Measurements from ENCODE around the gene CHD9. TPM values are rescaled to one million over a fixed set of nuclear protein-coding genes. Genes with fewer than 3 reads are reported as not detected.
"Not testable (repeated sequence)": the region's sequence is repeated elsewhere in the genome, so short reads cannot be mapped to it uniquely, and the experiment has no call there.

CHD9 gene
- polyA plus RNA-seq (2012; ENCODE audit: missing spikeins): 40.0 TPM

DNA sequence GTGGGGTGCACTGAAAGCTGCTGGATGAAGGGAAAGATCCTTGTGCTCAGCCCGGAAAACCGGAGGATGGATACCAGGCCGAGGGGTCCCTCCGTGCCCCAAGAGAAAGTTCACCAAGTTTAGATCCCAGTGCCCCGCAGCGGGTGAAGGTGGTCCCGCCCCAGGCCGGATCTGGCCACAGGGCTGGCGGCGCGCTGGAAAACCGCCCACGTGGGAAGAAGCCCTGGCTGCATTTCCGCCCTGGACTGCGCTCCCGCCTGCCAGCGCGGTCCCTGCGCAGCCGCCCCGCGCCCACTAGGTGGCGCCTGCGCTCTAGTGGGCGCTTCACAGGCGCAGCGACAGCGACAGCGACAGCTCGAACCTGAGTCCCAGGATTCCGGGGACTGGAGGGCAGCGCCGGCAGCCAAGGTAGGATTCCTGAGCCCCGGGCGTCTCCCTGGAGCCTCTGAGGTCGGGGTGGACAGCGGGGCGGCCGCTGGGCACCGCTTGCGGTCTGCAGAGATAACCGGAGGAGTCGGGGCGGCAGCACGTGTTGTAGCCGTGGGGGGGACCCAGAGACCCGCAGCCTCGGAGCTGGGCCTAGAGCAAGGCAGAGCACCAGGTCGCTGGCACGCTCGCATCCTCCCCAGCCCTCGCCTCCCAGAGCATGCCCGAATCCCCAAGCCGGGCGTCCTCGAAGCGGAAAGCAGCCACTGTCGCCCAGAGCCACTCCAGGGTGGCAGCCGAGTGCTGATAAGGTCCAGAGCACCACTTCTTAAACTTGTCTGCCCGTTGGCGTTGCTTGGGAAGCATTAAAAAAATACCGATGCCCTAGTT, at the start of gene CHD9:
Gene CHD9, plus strand, starts transcription at position 322 of the 816 bp plus-strand sequence. CDS start 101,099 bp downstream, outside the sequence.
- FAIRE-seq: peak; percentile 67
- DNase-seq (ENCODE audit: insufficient read length): peak; percentile 88
- TF ChIP-seq POLR2AphosphoS5 (IDR thresholded peaks at IDR 0.05; ENCODE audit: low read depth, low read length) (0 out of 2 replicates have a peak, but pooled peaks have one; percentile 39), POLR2A (IDR thresholded peaks at IDR 0.05; ENCODE audit: low read depth, low read length) (peak; percentile 53; the same call in 1 of the 2 replicates), TAF1 (IDR thresholded peaks at IDR 0.05; ENCODE audit: borderline replicate concordance, low read depth, low read length) (0 out of 2 replicates have a peak, but pooled peaks have one; percentile 9)

- no peak for FAIRE-seq
- TF ChIP-seq POLR2AphosphoS5 (IDR thresholded peaks at IDR 0.05; ENCODE audit: low read depth, low read length): no peak
- no peak for TF ChIP-seq TAF1 (IDR thresholded peaks at IDR 0.05; ENCODE audit: borderline replicate concordance, low read depth, low read length)
- no peak for TF ChIP-seq POLR2A (IDR thresholded peaks at IDR 0.05; ENCODE audit: low read depth, low read length)
- no peak for DNase-seq (ENCODE audit: insufficient read length)
Observed at GRCh38 chr16:53007095-53007494, 47.7 kb upstream of the CHD9 start.

GRCh38 chr16:53014287-53014686, 40.5 kb upstream of the CHD9 start:
- TF ChIP-seq POLR2AphosphoS5 (IDR thresholded peaks at IDR 0.05; ENCODE audit: low read depth, low read length) (no peak), POLR2A (IDR thresholded peaks at IDR 0.05; ENCODE audit: low read depth, low read length) (no peak), TAF1 (IDR thresholded peaks at IDR 0.05; ENCODE audit: borderline replicate concordance, low read depth, low read length) (no peak)
- DNase-seq (ENCODE audit: insufficient read length) (no peak), FAIRE-seq (no peak)

DNA sequence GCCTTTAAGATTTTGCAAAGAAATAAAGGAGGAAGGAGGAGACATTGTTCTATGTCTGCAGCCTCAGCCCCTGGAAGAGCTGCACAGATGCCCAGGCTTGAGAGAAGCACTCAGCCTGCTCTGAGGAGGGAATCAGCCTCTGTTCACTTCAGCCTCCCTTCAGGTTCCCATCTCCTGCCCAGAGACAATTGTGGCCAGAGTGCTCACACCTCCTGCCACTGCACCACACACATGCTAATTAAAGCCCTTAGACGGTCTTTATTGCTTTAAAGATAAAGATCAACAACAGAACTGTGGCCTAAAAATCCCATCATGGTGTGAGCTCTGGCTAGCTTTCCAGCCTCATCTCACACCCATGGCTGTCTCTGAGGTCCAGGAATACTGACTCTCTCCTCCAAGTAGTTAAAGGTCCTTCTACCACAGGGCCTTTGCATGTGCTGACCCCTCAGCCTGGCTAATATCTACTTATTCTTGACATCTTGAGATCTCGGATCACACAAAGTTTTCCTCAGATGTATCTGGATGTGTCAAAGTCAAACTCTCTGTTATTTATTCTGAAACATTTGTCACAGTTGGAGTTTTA, 35.9 kb upstream of the CHD9 start:
- FAIRE-seq: no peak

DNA sequence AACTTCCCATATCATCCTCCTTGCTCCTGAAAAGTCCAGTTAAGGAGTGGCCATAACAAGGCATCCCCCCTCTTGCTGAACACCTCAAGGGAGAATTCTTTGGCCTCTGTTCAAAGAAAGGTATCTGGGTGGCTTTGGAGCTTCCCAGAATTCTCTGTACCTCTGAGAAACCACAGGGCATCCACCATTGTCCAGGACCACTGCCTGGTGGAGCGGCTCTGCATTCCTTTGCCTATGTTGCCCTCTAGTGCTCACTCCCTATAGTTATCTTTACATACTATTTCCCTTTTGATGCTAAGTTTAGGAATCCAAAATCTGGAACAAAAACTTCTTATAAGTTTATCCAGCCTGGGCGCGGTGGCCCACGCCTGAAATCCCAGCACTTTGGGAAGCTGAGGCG, 32.4 kb upstream of the CHD9 start:
- TF ChIP-seq POLR2AphosphoS5 (IDR thresholded peaks at IDR 0.05; ENCODE audit: low read depth, low read length): no peak
- TF ChIP-seq POLR2A (IDR thresholded peaks at IDR 0.05; ENCODE audit: low read depth, low read length): no peak
- TF ChIP-seq TAF1 (IDR thresholded peaks at IDR 0.05; ENCODE audit: borderline replicate concordance, low read depth, low read length): no peak
- DNase-seq (ENCODE audit: insufficient read length) (no peak), FAIRE-seq (peak; percentile 68)

More for the DNA sequence above, 35.9 kb upstream of the CHD9 start:
- TF ChIP-seq TAF1 (IDR thresholded peaks at IDR 0.05; ENCODE audit: borderline replicate concordance, low read depth, low read length) (no peak), POLR2A (IDR thresholded peaks at IDR 0.05; ENCODE audit: low read depth, low read length) (no peak), POLR2AphosphoS5 (IDR thresholded peaks at IDR 0.05; ENCODE audit: low read depth, low read length) (no peak)
- DNase-seq (ENCODE audit: insufficient read length): no peak

DNA sequence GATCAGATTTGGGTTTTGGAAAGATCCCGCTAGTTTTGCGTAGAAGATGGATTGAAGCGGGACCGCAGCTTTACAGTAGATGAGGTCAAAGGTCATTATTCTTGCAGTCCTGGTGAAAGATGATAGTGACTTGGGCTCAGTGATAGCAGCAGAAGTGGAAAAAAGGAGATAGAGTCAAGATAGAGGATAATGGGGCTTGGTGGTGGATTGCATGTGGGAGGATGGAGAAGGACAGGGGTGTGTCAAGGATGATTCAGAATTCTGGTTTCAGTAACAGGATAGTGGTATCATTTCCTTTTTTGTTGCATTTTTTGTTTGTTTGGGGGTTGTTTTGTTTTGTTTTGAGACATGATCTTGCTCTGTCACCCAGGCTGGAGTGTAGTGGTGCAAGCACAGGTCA, 30.7 kb upstream of the CHD9 start:
- DNase-seq (ENCODE audit: insufficient read length): no peak
- no peak for FAIRE-seq
- TF ChIP-seq POLR2A (IDR thresholded peaks at IDR 0.05; ENCODE audit: low read depth, low read length) (no peak), POLR2AphosphoS5 (IDR thresholded peaks at IDR 0.05; ENCODE audit: low read depth, low read length) (no peak), TAF1 (IDR thresholded peaks at IDR 0.05; ENCODE audit: borderline replicate concordance, low read depth, low read length) (no peak)

GRCh38 chr16:53029971-53030370, 24.8 kb upstream of the CHD9 start:
- no peak for DNase-seq (ENCODE audit: insufficient read length)
- TF ChIP-seq POLR2A (IDR thresholded peaks at IDR 0.05; ENCODE audit: low read depth, low read length) (no peak), TAF1 (IDR thresholded peaks at IDR 0.05; ENCODE audit: borderline replicate concordance, low read depth, low read length) (no peak), POLR2AphosphoS5 (IDR thresholded peaks at IDR 0.05; ENCODE audit: low read depth, low read length) (no peak)
- no peak for FAIRE-seq

DNA sequence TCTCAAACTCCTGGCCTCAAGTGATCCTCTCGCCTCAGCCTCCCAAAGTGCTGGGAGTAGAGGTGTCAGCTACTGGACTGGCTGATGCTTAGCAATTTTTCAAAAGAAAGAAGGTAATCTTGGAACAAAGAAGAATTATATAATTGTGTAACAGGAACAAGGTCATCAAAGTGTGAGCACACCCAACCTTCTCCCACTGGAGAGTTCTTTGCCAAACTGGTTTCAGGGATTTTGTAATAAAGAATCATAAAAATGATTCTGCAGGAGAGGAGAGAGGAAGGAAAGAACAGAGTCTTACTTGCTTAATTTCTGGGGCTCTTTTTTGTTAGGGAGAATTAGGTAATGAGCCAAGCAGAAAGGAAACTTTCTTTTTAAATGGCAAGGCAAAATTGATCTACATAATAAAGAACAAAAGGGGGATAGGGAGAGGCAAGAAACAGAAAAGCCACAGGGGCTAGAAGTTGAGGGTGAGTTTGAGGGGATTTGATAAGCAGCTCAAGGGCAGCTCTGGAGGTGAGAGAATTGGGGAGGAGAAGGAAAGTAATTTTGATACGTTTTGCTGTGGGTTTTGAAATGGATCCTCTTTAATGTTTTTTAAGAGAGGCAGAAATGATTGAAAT, 23.4 kb upstream of the CHD9 start:
- FAIRE-seq (no peak), DNase-seq (ENCODE audit: insufficient read length) (no peak)
- no peak for TF ChIP-seq POLR2A (IDR thresholded peaks at IDR 0.05; ENCODE audit: low read depth, low read length)
- no peak for TF ChIP-seq POLR2AphosphoS5 (IDR thresholded peaks at IDR 0.05; ENCODE audit: low read depth, low read length)
- TF ChIP-seq TAF1 (IDR thresholded peaks at IDR 0.05; ENCODE audit: borderline replicate concordance, low read depth, low read length): no peak

DNA sequence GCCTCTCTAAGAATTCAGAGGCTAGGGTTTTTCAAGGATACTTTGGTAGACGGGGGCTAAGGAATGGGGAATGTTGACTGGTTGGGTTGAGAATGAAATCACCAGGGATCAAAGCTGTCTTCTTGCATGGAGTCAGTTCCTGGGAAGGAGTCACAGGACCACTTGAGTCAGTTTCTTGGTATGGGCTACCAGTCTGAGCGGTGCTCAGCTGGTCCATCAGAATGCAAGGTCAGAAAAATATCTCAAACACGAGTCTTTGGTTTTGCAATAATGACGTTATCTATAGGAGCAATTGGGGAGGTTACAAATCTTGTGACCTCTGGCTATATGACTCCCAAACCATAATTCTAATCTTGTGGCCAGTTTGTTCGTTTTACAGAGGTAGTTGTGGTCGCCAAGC, 20.5 kb upstream of the CHD9 start:
- DNase-seq (ENCODE audit: insufficient read length) (no peak), FAIRE-seq (no peak)
- no peak for TF ChIP-seq TAF1 (IDR thresholded peaks at IDR 0.05; ENCODE audit: borderline replicate concordance, low read depth, low read length)
- TF ChIP-seq POLR2AphosphoS5 (IDR thresholded peaks at IDR 0.05; ENCODE audit: low read depth, low read length): no peak
- no peak for TF ChIP-seq POLR2A (IDR thresholded peaks at IDR 0.05; ENCODE audit: low read depth, low read length)

GRCh38 chr16:53035176-53035942, 19.4 kb upstream of the CHD9 start:
- no peak for TF ChIP-seq TAF1 (IDR thresholded peaks at IDR 0.05; ENCODE audit: borderline replicate concordance, low read depth, low read length)
- TF ChIP-seq POLR2AphosphoS5 (IDR thresholded peaks at IDR 0.05; ENCODE audit: low read depth, low read length): no peak
- no peak for TF ChIP-seq POLR2A (IDR thresholded peaks at IDR 0.05; ENCODE audit: low read depth, low read length)
- DNase-seq (ENCODE audit: insufficient read length): no peak
- no peak for FAIRE-seq

DNA sequence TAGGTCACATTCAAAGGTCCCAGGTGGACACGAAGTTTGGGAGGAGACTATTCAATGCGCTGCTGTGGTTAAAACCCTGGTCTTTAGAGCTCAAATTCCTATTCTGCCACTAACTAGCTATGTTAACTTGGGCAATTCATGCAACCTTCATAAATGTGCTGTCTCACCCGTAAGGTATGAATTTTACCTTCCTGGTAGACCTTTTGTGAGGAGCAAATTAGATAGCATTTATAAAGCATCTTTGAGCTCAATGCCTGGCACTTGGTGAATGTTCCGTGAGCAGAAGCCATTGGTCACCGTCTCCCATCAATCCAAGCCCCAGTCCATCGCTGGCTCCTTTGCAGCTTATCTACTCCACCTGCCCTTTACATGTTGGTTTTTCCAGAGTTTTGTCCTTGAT, 18.7 kb upstream of the CHD9 start:
- TF ChIP-seq POLR2AphosphoS5 (IDR thresholded peaks at IDR 0.05; ENCODE audit: low read depth, low read length) (no peak), TAF1 (IDR thresholded peaks at IDR 0.05; ENCODE audit: borderline replicate concordance, low read depth, low read length) (no peak), POLR2A (IDR thresholded peaks at IDR 0.05; ENCODE audit: low read depth, low read length) (no peak)
- FAIRE-seq: no peak

GRCh38 chr16:53036711-53037110, 18.1 kb upstream of the CHD9 start:
- FAIRE-seq: not testable (repeated sequence)

More for the DNA sequence above, 18.7 kb upstream of the CHD9 start:
- DNase-seq (ENCODE audit: insufficient read length): no peak

More at GRCh38 chr16:53036711-53037110, 18.1 kb upstream of the CHD9 start:
- DNase-seq (ENCODE audit: insufficient read length): not testable (repeated sequence)
